ENCODE results near the gene PPFIBP1.

DNA sequence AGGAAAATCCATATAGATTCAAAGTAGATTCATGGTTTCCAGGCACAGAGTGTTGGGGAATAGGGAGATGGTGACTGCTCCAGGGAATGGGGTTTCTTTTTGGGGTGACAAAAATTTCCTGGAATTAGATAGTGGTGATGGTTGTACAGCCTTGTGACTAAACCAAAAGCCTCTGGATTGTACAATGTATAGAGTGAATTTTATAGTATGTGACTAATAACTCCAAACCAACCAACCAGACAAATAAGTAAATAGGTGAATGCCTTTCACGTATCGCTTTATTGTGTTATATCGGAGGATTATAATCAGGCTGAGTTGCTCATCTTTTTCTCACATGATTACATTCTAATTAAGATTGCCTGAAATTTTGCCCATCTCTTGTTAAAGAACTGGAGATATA, 24.6 kb upstream of the PPFIBP1 start:
- TF ChIP-seq, protein P1, sequence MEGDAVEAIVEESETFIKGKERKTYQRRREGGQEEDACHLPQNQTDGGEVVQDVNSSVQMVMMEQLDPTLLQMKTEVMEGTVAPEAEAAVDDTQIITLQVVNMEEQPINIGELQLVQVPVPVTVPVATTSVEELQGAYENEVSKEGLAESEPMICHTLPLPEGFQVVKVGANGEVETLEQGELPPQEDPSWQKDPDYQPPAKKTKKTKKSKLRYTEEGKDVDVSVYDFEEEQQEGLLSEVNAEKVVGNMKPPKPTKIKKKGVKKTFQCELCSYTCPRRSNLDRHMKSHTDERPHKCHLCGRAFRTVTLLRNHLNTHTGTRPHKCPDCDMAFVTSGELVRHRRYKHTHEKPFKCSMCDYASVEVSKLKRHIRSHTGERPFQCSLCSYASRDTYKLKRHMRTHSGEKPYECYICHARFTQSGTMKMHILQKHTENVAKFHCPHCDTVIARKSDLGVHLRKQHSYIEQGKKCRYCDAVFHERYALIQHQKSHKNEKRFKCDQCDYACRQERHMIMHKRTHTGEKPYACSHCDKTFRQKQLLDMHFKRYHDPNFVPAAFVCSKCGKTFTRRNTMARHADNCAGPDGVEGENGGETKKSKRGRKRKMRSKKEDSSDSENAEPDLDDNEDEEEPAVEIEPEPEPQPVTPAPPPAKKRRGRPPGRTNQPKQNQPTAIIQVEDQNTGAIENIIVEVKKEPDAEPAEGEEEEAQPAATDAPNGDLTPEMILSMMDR (IDR thresholded peaks at IDR 0.05; ENCODE audit: low read depth, low read length): no peak
- TF ChIP-seq MYC (IDR thresholded peaks at IDR 0.05; ENCODE audit: low read depth, low read length): no peak
- TF ChIP-seq POLR2A (IDR thresholded peaks at IDR 0.05; ENCODE audit: extremely low read depth, insufficient read length): no peak
